ENCODE data around the gene TNFRSF8.

The TNFRSF8 gene

GRCh38 chr1:12114916-12115315 is 51.8 kb downstream of the TNFRSF8 start:
- DNase-seq = no peak
- TF ChIP-seq GATA1 (IDR thresholded peaks at IDR 0.05; ENCODE audit: low read depth, low read length) = no peak

- no peak for DNase-seq
- no peak for TF ChIP-seq POLR2A (IDR thresholded peaks at IDR 0.05; ENCODE audit: low read length)
- TF ChIP-seq GATA1 (IDR thresholded peaks at IDR 0.05; ENCODE audit: low read depth, low read length) = no peak
Observed at GRCh38 chr1:12121212-12122003, 58.3 kb downstream of the TNFRSF8 start.

GRCh38 chr1:12123172-12123571 is 60.1 kb downstream of the TNFRSF8 start:
- TF ChIP-seq GATA1 (IDR thresholded peaks at IDR 0.05; ENCODE audit: low read depth, low read length) (no peak), POLR2A (IDR thresholded peaks at IDR 0.05; ENCODE audit: low read length) (no peak)
- DNase-seq = no peak

DNA sequence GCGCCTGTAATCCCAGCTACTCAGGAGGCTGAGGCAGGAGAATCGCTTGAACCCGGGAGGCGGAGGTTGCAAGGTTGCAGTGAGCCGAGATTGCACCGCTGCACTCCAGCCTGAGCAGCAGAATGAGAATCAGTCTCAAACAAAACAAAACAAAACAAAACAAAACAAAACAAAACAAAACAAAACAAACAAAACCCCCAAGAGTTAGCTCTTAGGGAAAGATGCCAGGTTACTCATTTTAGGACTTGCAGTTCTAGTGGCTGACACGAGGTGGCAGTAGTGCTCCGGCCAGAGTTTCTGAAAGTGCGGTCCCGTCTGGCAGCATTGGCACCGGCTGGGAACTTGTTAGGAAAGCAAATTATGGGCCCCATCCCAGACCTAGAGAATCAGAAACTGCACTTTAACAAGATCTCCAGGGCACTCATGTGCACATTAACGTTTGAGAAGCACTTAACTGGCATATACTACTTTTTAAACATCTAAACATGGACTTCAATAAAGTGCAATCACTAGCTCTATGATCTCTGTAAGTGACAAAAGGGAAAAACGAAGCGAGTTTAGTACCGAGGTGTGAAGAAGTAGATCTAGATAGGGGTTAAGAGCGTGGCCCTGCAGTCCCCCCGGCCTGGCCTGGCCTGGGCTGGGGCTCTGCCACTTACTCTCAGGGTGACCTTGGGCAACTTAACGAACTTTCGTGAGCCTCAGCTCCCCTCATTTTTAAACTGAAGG is 61.8 kb downstream of the TNFRSF8 start:
- TF ChIP-seq POLR2A (IDR thresholded peaks at IDR 0.05; ENCODE audit: low read length) (no peak), GATA1 (IDR thresholded peaks at IDR 0.05; ENCODE audit: low read depth, low read length) (no peak)
- DNase-seq = peak; percentile 55 to 80

GRCh38 chr1:12125422-12126355 is 62.6 kb downstream of the TNFRSF8 start:
- TF ChIP-seq GATA1 (IDR thresholded peaks at IDR 0.05; ENCODE audit: low read depth, low read length) = no peak
- no peak for TF ChIP-seq POLR2A (IDR thresholded peaks at IDR 0.05; ENCODE audit: low read length)
- no peak for DNase-seq

DNA sequence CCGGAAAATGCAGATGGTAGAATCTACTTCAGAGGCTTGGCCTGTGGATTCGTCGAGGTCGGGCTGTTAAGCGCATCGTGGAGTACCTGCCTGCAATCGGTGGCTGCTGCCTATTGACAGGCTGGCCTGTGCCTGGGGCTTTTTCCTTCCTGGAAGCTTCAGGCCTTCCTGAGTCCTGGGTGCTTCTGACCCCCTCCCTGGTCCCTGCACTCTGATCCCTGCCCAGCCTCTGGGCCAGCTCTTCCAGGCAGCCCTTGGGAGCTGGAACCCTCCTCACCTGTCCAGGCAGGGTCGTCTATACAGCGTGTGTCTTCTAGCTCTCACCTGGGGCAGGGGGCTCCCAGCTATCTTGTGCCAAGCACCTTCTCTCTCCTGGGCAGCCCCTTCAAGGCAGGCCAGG is 63.7 kb downstream of the TNFRSF8 start:
- TF ChIP-seq GATA1 (IDR thresholded peaks at IDR 0.05; ENCODE audit: low read depth, low read length) (no peak), POLR2A (IDR thresholded peaks at IDR 0.05; ENCODE audit: low read length) (no peak)
- no peak for DNase-seq

- TF ChIP-seq GATA1 (IDR thresholded peaks at IDR 0.05; ENCODE audit: low read depth, low read length) (no peak), POLR2A (IDR thresholded peaks at IDR 0.05; ENCODE audit: low read length) (no peak)
- no peak for DNase-seq
Observed at GRCh38 chr1:12127206-12127810, 64.2 kb downstream of the TNFRSF8 start.

- TF ChIP-seq GATA1 (IDR thresholded peaks at IDR 0.05; ENCODE audit: low read depth, low read length) (no peak), POLR2A (IDR thresholded peaks at IDR 0.05; ENCODE audit: low read length) (no peak)
- DNase-seq = no peak
Observed at GRCh38 chr1:12128120-12128519, 65.0 kb downstream of the TNFRSF8 start.

- TF ChIP-seq GATA1 (IDR thresholded peaks at IDR 0.05; ENCODE audit: low read depth, low read length) (no peak), POLR2A (IDR thresholded peaks at IDR 0.05; ENCODE audit: low read length) (no peak)
- DNase-seq = no peak
Observed at GRCh38 chr1:12129624-12130023, 66.5 kb downstream of the TNFRSF8 start.

DNA sequence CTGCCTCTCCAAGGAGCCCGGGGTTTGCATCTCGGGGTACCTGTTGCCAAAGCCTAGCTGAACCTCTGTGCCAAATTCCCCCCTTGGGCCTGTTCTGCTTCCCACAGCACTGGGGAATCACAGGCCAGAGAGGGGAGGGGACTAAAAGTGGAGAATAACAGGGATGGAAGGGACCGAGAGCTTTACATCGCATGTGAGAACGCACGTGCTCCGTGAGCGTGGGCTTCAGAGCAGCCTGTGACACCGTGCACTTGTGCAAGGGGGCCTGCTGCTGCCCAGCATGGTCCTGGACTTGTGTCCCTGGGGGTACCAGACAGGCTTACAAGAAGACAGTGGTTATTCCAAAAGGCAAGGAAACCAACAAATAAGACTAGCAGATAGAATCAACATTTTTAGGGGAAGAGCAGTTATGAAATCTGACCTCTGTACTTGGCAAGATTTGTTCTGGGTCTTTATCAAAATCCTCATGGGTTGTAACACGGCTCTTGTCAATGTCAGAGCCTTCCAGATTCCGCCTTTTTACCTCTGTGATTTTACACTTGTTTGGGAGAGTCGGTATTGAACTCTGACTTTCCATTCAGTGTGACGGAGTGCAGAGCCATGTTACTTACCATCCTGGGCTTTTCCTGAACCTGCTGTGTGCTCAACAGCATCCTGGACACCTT is 67.5 kb downstream of the TNFRSF8 start:
- DNase-seq = no peak
- no peak for TF ChIP-seq GATA1 (IDR thresholded peaks at IDR 0.05; ENCODE audit: low read depth, low read length)

GRCh38 chr1:12132078-12132477 is 69.0 kb downstream of the TNFRSF8 start:
- DNase-seq = no peak
- no peak for TF ChIP-seq POLR2A (IDR thresholded peaks at IDR 0.05; ENCODE audit: low read length)

GRCh38 chr1:12134716-12135115 is 71.6 kb downstream of the TNFRSF8 start:
- DNase-seq = no peak
- TF ChIP-seq GATA1 (IDR thresholded peaks at IDR 0.05; ENCODE audit: low read depth, low read length) (no peak), POLR2A (IDR thresholded peaks at IDR 0.05; ENCODE audit: low read length) (no peak)

DNA sequence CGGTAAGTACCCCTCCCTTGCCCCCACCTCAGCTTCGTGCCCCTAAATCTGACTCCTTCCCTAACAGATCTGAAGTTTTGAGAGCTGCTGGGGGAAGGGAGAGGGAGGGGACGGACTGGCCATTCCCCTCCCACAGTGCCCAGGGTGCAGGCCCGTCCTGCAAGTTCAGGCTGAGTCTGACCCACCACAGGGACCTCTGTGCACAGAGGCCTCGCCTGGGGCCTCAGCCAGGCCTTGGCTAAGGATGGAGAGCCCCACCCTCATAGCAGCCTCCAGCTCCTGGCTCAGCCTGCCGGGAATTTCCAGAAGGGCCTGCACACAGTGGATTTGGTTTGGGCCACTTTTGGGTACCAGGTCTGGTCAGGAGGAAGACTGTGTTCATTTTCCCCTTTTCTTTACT is 72.5 kb downstream of the TNFRSF8 start:
- no peak for DNase-seq
- TF ChIP-seq GATA1 (IDR thresholded peaks at IDR 0.05; ENCODE audit: low read depth, low read length) (no peak), POLR2A (IDR thresholded peaks at IDR 0.05; ENCODE audit: low read length) (no peak)

All from erythroblast (primary cell).